Measurements from ENCODE around the gene BARX2. TPM values are rescaled to one million over a fixed set of nuclear protein-coding genes. Genes with fewer than 3 reads are reported as not detected.

BARX2 gene
- total RNA-seq, 2 experiments from 2014 or later = 0.23 TPM; not detected in 1

DNA sequence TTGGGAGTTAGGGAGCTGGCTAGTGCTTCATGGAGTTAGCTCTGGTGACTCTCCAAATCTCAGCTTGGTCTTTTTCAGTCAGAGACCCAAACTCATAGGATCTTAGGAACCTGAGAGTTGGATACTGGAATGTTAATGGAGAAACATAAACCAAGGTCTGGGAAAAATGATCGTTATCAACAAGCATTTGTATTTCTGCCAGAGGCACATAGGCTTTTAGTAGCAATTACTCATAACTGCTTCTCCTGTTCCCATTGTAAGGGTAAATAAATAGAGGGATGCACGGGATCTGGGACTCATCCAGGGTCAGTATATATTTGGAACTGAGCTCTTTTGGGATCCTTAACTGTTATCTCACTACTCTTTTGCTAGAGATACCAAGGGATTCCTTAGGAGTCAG, 4.8 kb downstream of the BARX2 start:
- no peak for ATAC-seq
- Mint-ChIP-seq H3K4me1 (peaks cover 4% of the 10 kb centered on the region), H3K9me3 (ENCODE audit: low read depth) (no peaks in the 10 kb centered on the region), H3K27ac (no peak overlapping the region), H3K4me3 (no peak overlapping the region), H3K36me3 (no peaks in the 10 kb centered on the region), H3K27me3 (peaks cover 57% of the 10 kb centered on the region)
- CTCF ChIA-PET = no interaction called here
- no peak for DNase-seq

DNA sequence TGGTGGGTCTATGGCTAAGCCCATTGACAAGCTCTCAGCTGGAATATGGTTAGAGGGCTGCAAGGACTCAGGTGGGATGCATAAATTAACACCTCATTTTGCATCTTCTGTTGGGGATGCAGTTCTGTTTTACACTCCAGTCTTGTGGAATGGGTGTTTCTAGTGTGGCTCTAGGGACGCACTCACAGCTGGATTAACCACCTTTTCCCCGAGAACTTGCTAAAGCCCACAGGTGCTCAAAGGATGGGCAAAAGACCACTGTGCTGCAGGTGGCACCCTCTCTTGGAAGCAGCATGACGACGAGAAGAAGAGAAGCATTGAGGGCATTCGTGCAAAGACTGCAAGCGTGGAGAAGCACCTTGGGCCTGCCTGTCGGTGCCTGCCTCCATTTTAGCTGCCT, 6.9 kb downstream of the BARX2 start:
- Mint-ChIP-seq H3K4me3 (no peak overlapping the region), H3K4me1 (no peaks in the 10 kb centered on the region), H3K27me3 (peaks cover 51% of the 10 kb centered on the region), H3K36me3 (no peaks in the 10 kb centered on the region), H3K27ac (no peak overlapping the region), H3K9me3 (ENCODE audit: low read depth) (no peaks in the 10 kb centered on the region)
- CTCF ChIA-PET = interaction anchor here (1.2 kb wide), 1 partner anchor 18 kb away, joined by 6 read pairs; no protein-coding TSS in a partner anchor
- DNase-seq (no peak), ATAC-seq (no peak)

DNA sequence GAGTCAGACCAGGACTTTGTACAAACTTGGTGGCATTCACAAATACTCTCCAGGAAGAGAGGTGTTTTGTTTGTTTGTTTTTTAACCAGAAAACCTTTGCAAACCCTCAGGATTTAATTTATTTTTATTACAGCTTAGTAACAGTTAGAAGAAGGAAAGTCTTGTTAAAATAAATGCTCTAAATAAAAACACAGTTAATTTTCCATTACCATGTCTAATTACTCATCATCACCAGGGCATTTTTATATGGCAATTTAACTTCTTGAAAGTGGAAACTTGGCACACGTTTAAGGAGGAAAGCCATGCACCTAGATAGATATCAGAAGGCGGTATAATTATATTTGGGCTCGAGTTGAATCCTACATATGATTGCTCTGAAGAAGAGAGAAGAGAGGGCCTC, 7.4 kb downstream of the BARX2 start:
- H3K4me3 Mint-ChIP-seq = no peak overlapping the region
- no peak overlapping the region for H3K27ac Mint-ChIP-seq
- DNase-seq (no peak), ATAC-seq (no peak)
- H3K27me3 Mint-ChIP-seq = peaks cover 46% of the 10 kb centered on the region
- no peaks in the 10 kb centered on the region for H3K36me3 Mint-ChIP-seq
- CTCF ChIA-PET = interaction anchor here (1.2 kb wide), 1 partner anchor 19 kb away, joined by 6 read pairs; no protein-coding TSS in a partner anchor
- H3K4me1 Mint-ChIP-seq = no peaks in the 10 kb centered on the region
- no peaks in the 10 kb centered on the region for H3K9me3 Mint-ChIP-seq (ENCODE audit: low read depth)

DNA sequence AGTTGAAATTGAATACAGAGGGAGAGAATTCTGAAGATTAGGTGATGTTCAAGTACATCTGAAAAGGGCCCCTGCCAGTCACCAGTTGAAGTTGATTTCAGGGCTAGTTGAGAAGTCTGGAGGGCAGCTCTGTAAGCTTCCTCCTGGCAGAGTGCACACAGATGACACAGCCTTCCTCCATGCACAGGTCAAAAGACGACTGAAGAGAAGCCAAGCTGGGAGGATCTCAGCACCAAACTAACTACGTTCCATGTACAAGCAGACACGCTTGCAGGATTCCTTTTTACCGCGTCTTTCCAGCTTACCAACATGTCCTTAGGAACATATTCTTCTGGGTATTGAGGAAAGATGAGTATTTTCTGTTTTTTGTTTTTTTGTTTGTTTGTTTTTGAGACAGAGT, 7.9 kb downstream of the BARX2 start:
- Mint-ChIP-seq H3K27me3 (peaks cover 42% of the 10 kb centered on the region), H3K4me3 (no peak overlapping the region), H3K9me3 (ENCODE audit: low read depth) (no peaks in the 10 kb centered on the region), H3K4me1 (no peaks in the 10 kb centered on the region), H3K36me3 (no peaks in the 10 kb centered on the region), H3K27ac (no peak overlapping the region)
- ATAC-seq = no peak
- CTCF ChIA-PET = interaction anchor here (1.2 kb wide), 1 partner anchor 19 kb away, joined by 6 read pairs; no protein-coding TSS in a partner anchor
- DNase-seq = no peak

DNA sequence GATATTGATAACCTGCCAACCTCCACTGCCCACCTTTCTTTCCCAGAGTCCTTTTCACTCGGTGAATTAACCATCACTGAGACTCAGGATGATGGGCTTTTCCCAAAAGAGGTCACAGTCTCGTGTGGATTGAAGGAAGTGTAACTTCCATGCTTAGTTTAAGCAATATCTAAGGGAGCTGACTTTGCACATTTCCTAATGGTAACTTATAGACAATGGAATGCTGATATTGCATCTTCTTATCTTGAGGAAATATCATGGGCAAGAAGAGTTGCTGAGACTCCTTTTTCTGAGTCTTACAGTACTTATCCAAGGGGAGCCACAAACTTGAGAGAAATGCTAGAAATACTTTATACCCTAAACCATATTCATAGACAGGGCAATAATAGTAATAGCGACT, 8.8 kb downstream of the BARX2 start:
- Mint-ChIP-seq H3K27me3 (peaks cover 36% of the 10 kb centered on the region), H3K4me1 (no peaks in the 10 kb centered on the region), H3K9me3 (ENCODE audit: low read depth) (no peaks in the 10 kb centered on the region), H3K36me3 (no peaks in the 10 kb centered on the region), H3K4me3 (no peak overlapping the region), H3K27ac (no peak overlapping the region)
- CTCF ChIA-PET = no interaction called here
- ATAC-seq (no peak), DNase-seq (no peak)

DNA sequence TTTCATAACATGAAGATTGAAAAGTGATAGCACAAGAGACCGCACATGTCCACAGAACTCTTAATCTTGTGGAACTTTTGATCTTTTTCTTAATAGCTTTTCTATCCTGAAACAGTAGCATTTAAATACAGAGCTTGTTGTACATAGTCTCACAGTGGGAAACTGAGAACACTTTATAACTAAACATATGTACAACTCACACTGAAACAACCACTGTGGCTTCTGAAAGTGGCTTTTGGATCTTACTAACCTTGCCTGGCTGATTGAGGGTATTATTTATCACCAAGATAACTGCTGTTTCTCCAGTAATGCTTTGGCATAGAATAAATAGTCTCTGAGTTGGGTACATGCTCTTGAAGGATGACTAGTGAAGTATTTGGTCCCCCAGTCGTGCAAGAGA, 10.2 kb downstream of the BARX2 start:
- Mint-ChIP-seq H3K4me1 (no peaks in the 10 kb centered on the region), H3K9me3 (ENCODE audit: low read depth) (no peaks in the 10 kb centered on the region)
- CTCF ChIA-PET = interaction anchor here (0.6 kb wide), 1 partner anchor 297 kb away, joined by 3 read pairs; no protein-coding TSS in a partner anchor

DNA sequence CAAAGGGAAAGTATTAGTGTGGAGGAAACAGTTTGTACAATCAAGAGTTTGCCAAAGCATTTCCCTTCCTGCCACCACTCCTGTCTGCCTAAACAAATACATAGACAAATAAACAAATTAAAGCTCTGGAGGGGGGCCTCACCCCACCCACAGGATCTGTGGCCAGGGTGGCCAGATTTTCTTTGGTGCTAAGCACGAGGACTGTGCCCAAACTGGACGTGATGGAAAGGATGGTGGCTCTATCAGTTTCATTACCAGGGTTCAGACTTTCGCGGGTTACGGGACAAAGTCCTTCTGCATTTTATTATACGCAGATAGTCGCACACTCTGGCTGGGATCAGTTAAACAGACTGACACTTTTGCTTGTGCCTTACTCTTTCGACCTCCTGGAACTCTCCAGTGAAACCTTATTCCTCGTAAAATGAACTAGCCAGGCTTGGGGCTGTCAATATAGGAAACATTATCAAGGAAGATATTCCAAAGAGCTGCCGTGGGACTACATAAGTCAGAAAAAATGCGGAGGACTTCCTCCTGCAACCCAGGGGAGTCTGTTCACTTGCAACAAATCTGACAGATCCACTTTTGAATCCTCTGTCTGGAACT, 11.2 kb downstream of the BARX2 start:
- Mint-ChIP-seq H3K36me3 (no peaks in the 10 kb centered on the region), H3K27ac (no peak overlapping the region), H3K4me1 (no peaks in the 10 kb centered on the region), H3K27me3 (peaks cover 24% of the 10 kb centered on the region), H3K9me3 (ENCODE audit: low read depth) (no peaks in the 10 kb centered on the region), H3K4me3 (no peak overlapping the region)
- ATAC-seq = no peak
- DNase-seq = no peak
- CTCF ChIA-PET = no interaction called here

More for the DNA sequence above, 10.2 kb downstream of the BARX2 start:
- no peak overlapping the region for H3K4me3 Mint-ChIP-seq
- peaks cover 27% of the 10 kb centered on the region for H3K27me3 Mint-ChIP-seq
- no peak overlapping the region for H3K27ac Mint-ChIP-seq
- no peak for ATAC-seq
- DNase-seq = no peak
- H3K36me3 Mint-ChIP-seq = no peaks in the 10 kb centered on the region

DNA sequence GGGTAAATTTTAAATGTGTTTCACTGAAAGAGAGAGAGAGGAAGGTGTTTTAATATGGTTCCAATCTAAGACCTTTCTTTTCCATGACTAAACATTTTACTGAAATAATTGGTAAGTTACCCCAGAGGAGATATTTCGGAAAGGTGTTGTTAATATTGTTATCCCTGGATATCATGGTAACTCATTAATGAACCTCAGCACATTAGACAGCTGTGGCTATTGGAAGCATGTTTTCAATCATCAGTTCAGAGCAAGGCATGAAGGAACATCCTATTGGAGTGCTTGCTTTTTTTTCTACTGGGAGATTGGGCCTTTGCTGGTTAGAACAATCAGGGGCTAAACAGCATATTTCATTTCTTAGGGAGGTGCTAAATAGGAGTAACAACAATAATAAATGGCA, 11.8 kb downstream of the BARX2 start:
- Mint-ChIP-seq H3K27me3 (peaks cover 24% of the 10 kb centered on the region), H3K27ac (no peak overlapping the region), H3K4me3 (no peak overlapping the region), H3K4me1 (no peaks in the 10 kb centered on the region), H3K36me3 (no peaks in the 10 kb centered on the region), H3K9me3 (ENCODE audit: low read depth) (no peaks in the 10 kb centered on the region)
- no peak for ATAC-seq
- DNase-seq = no peak
- CTCF ChIA-PET = no interaction called here

DNA sequence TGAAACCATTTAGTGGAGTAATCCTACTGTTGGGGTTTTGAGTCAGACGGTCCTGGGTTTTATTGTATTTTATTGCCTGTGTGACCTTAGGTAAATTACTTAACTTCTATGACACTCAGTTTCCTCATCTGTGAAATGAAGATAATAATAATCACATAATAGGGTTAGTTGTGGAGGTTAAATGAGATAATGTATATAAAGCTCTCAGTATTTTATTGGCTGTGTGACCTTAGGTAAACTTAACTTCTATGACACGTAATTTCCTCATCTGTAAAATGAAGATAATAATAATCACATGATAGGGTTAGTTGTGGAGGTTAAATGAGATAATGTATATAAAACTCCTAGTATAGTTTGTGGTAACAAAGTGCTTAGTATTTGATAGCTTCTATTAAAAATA, 13.2 kb downstream of the BARX2 start:
- no peak for ATAC-seq
- H3K4me3 Mint-ChIP-seq = no peak overlapping the region
- CTCF ChIA-PET = no interaction called here
- H3K27me3 Mint-ChIP-seq = peaks cover 20% of the 10 kb centered on the region
- no peaks in the 10 kb centered on the region for H3K9me3 Mint-ChIP-seq (ENCODE audit: low read depth)
- no peaks in the 10 kb centered on the region for H3K4me1 Mint-ChIP-seq
- no peak for DNase-seq
- no peaks in the 10 kb centered on the region for H3K36me3 Mint-ChIP-seq
- no peak overlapping the region for H3K27ac Mint-ChIP-seq

DNA sequence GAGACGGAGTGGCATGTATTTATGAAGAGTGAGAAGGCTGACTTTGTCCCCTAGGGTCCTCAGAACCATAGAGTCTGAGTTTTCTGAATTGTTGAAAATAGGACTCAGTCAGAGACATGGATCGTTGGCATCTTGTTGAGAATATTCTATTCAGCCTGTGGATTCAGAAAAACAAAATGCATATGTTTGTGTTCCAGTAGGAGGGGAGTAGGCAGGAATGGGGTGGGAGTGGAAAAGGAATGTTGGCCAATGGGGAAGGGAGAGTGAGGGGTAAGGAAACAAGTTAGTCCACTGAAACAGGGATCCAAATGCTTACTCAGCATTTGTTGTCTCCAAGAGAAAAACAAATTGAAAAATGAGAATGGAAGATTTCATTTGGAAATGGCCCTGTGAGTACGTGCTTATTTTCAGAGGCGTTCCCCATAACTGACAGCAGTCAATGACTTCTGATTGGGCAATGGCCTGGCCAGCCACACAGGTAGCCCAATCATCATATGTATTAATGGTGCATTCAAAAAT, 14.7 kb downstream of the BARX2 start:
- H3K27ac Mint-ChIP-seq = no peak overlapping the region
- H3K36me3 Mint-ChIP-seq = no peaks in the 10 kb centered on the region
- ATAC-seq (no peak), DNase-seq (no peak)
- no peaks in the 10 kb centered on the region for H3K9me3 Mint-ChIP-seq (ENCODE audit: low read depth)
- CTCF ChIA-PET = no interaction called here
- H3K27me3 Mint-ChIP-seq = peaks cover 11% of the 10 kb centered on the region
- no peaks in the 10 kb centered on the region for H3K4me1 Mint-ChIP-seq
- no peak overlapping the region for H3K4me3 Mint-ChIP-seq

DNA sequence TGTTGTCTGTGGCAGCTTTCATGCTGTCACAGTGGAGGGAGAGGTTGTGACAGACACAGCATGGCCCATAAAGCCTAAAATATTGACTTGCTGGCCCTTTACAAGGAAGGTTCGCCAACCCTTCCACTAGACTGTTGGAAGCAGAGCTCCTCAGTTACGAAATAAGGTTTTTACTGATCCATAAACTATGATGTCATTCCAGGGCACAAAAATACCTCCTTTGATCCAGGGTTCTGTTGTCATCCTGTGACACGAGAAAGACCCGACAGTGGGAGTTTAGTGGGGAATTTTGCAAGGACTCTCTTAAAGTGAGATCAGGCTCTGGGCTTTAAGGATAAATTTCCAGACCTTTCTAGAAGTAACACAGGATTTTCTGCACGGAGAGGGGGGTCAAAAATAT, 15.7 kb downstream of the BARX2 start:
- Mint-ChIP-seq H3K36me3 (no peaks in the 10 kb centered on the region), H3K27me3 (peaks cover 11% of the 10 kb centered on the region), H3K27ac (no peak overlapping the region), H3K4me1 (no peaks in the 10 kb centered on the region), H3K9me3 (ENCODE audit: low read depth) (no peaks in the 10 kb centered on the region), H3K4me3 (no peak overlapping the region)
- CTCF ChIA-PET = no interaction called here
- no peak for DNase-seq
- no peak for ATAC-seq

DNA sequence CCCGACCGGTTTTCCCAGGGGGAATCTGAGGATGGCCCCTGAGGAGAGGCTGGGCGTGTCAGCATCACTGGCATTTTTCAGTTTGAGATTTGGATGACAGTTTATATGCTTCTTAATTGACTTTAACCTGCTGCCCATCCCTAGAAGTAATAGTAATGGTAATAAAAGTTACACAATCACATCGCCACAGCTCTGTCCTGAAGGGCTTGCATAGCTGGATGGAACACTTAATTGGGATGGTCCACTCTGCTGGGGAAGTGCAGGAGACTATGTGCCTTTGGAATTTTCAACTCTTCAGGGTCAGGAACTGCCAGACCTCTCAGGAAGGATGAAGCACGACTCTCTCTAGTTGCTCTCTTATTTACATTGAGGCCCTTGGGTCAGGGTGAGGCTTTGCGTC, 16.2 kb downstream of the BARX2 start:
- DNase-seq = no peak
- peaks cover 8% of the 10 kb centered on the region for H3K27me3 Mint-ChIP-seq
- H3K36me3 Mint-ChIP-seq = no peaks in the 10 kb centered on the region
- H3K9me3 Mint-ChIP-seq (ENCODE audit: low read depth) = no peaks in the 10 kb centered on the region
- CTCF ChIA-PET = no interaction called here
- H3K4me3 Mint-ChIP-seq = no peak overlapping the region
- no peaks in the 10 kb centered on the region for H3K4me1 Mint-ChIP-seq
- H3K27ac Mint-ChIP-seq = no peak overlapping the region
- ATAC-seq = no peak

DNA sequence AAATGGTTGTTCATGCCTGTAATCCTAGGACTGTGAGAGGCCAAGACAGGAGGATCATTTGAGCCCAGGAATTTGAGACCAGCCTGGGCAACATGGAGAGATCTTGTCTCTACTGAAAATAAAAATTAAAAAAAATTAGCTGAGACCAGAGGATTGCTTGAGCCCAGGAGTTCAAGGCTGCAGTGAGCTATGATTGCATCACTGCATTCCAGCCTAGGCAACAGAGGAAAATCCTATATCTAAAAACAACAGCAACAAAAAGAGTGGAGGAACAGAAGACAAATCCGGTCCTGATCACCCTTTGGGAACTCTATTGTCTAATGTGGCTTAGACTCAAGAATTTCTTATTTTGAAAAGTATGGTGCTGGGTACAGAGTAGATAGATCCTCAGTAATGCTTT, 17.3 kb downstream of the BARX2 start:
- DNase-seq = no peak
- H3K36me3 Mint-ChIP-seq = no peaks in the 10 kb centered on the region
- ATAC-seq = no peak
- no peak overlapping the region for H3K27ac Mint-ChIP-seq
- CTCF ChIA-PET = no interaction called here
- H3K4me1 Mint-ChIP-seq = no peaks in the 10 kb centered on the region
- H3K9me3 Mint-ChIP-seq (ENCODE audit: low read depth) = no peaks in the 10 kb centered on the region
- H3K27me3 Mint-ChIP-seq = no peaks in the 10 kb centered on the region
- H3K4me3 Mint-ChIP-seq = no peak overlapping the region

DNA sequence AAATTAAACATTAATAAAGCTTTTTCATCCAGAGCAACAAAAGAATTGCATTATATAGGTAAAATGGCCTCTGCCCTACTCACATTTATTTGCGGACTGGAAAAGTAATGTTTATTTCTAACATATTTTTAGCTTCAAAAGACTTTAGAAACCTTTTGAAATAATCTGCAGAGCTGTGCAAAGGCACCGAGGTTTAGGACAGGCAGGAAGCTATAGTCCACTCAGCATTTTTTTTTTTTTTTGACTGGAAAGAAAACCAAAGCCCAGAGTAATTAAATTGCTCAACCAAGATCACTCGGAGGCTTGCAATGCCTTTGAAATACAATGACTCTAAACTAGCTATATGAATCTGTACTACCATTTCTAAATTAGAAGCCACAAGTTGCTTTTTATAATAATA, 19.1 kb downstream of the BARX2 start:
- Mint-ChIP-seq H3K27ac (no peak overlapping the region), H3K4me1 (no peaks in the 10 kb centered on the region), H3K27me3 (no peaks in the 10 kb centered on the region), H3K9me3 (ENCODE audit: low read depth) (no peaks in the 10 kb centered on the region), H3K4me3 (no peak overlapping the region), H3K36me3 (no peaks in the 10 kb centered on the region)
- no peak for DNase-seq
- CTCF ChIA-PET = no interaction called here
- ATAC-seq = no peak

DNA sequence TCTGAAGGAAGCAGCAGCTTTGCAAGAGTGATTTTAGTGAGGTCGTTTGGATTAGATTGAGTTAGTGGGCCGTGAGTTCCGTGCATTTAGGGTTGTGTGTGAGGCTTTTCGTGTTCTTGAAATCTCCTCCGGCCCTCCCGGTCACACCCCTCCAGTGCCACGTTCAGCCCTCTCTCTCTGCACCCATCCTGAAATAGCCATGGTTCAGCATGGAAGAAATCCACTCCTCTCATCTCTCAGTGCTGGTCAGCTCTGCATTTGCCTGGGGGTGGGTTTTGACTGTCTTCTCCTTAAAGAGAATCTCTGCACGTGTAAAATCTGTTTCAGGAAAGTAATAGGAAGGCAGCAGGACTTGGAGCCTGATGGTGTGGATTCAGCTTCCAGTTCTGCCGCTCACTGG, 19.8 kb downstream of the BARX2 start:
- no peak for ATAC-seq
- Mint-ChIP-seq H3K36me3 (no peaks in the 10 kb centered on the region), H3K27me3 (no peaks in the 10 kb centered on the region), H3K9me3 (ENCODE audit: low read depth) (no peaks in the 10 kb centered on the region), H3K4me1 (no peaks in the 10 kb centered on the region), H3K27ac (no peak overlapping the region), H3K4me3 (no peak overlapping the region)
- DNase-seq = no peak
- CTCF ChIA-PET = no interaction called here
